ENCODE measurements around the gene GDNF. TPM values are rescaled to one million over a fixed set of nuclear protein-coding genes. Genes with fewer than 3 reads are reported as not detected.
"Not testable (repeated sequence)": the region's sequence is repeated elsewhere in the genome, so short reads cannot be mapped to it uniquely, and the experiment has no call there.

GDNF gene
- polyA plus RNA-seq: under 1 TPM in 1 of 3 donors, not detected in 2; 0.01 TPM

- no peak within 1 kb of the TSS for H3K27ac ChIP-seq (ENCODE audit: low read depth, low read length)
- 1 to 2% (median 1%) methylated on average over 48 to 66 of the region's 66 CpGs for WGBS, 3 donors
Measured at GRCh38 chr5:37839407-37840052, at the start of gene GDNF. Gene GDNF, minus strand, starts transcription at chr5:37840041. Its CDS starts 5,245 bp downstream, at chr5:37834796.

GRCh38 chr5:37888476-37888875 is 48.6 kb upstream of the GDNF start:
- H3K27ac ChIP-seq (ENCODE audit: low read depth, low read length): no peak overlapping the region
- 76 to 81% (median 80%) methylated on average over 6 of the region's 6 CpGs for WGBS, 3 donors

GRCh38 chr5:37886242-37886905 is 46.5 kb upstream of the GDNF start:
- H3K27ac ChIP-seq (ENCODE audit: low read depth, low read length): no peak overlapping the region
- 31 to 46% (median 32%) methylated on average over 9 of the region's 9 CpGs for WGBS, 3 donors

GRCh38 chr5:37882636-37883035 is 42.8 kb upstream of the GDNF start:
- no peak overlapping the region for H3K27ac ChIP-seq (ENCODE audit: low read depth, low read length)
- WGBS, 3 donors: 16 to 26% (median 24%) methylated on average over 3 of the region's 3 CpGs

GRCh38 chr5:37881359-37881758 is 41.5 kb upstream of the GDNF start:
- H3K27ac ChIP-seq (ENCODE audit: low read depth, low read length): no peak overlapping the region
- WGBS, 3 donors: 80 to 89% (median 88%) methylated on average over 3 of the region's 3 CpGs

- WGBS, 3 donors: 63 to 73% (median 71%) methylated on average over 3 of the region's 3 CpGs
- no peak overlapping the region for H3K27ac ChIP-seq (ENCODE audit: low read depth, low read length)
Measured at GRCh38 chr5:37876943-37877342, 37.1 kb upstream of the GDNF start.

GRCh38 chr5:37876245-37876644 is 36.4 kb upstream of the GDNF start:
- WGBS, 3 donors: 67 to 92% (median 84%) methylated on average over 1 of the region's 1 CpG
- no peak overlapping the region for H3K27ac ChIP-seq (ENCODE audit: low read depth, low read length)

GRCh38 chr5:37875051-37875787 is 35.4 kb upstream of the GDNF start:
- H3K27ac ChIP-seq (ENCODE audit: low read depth, low read length): no peak overlapping the region
- 73 to 83% (median 80%) methylated on average over 6 of the region's 6 CpGs for WGBS, 3 donors

- no peak overlapping the region for H3K27ac ChIP-seq (ENCODE audit: low read depth, low read length)
- WGBS, 3 donors: 78 to 86% (median 84%) methylated on average over 7 of the region's 7 CpGs
Measured at GRCh38 chr5:37873988-37874387, 34.1 kb upstream of the GDNF start.

GRCh38 chr5:37871023-37871815 is 31.4 kb upstream of the GDNF start:
- WGBS, 3 donors: 78 to 84% (median 82%) methylated on average over 7 of the region's 7 CpGs
- no peak overlapping the region for H3K27ac ChIP-seq (ENCODE audit: low read depth, low read length)

GRCh38 chr5:37869216-37869615 is 29.4 kb upstream of the GDNF start:
- WGBS, 3 donors: 67 to 88% (median 78%) methylated on average over 2 of the region's 2 CpGs
- H3K27ac ChIP-seq (ENCODE audit: low read depth, low read length): no peak overlapping the region

GRCh38 chr5:37867654-37868053 is 27.8 kb upstream of the GDNF start:
- 49 to 67% (median 50%) methylated on average over 3 of the region's 3 CpGs for WGBS, 3 donors
- H3K27ac ChIP-seq (ENCODE audit: low read depth, low read length): no peak overlapping the region

- H3K27ac ChIP-seq (ENCODE audit: low read depth, low read length): not testable (repeated sequence)
- 90 to 97% (median 93%) methylated on average over 1 of the region's 1 CpG for WGBS, 3 donors
Measured at GRCh38 chr5:37862907-37863306, 23.1 kb upstream of the GDNF start.

- WGBS, 3 donors: 54 to 71% (median 60%) methylated on average over 3 of the region's 3 CpGs
Measured at GRCh38 chr5:37860206-37860605, 20.4 kb upstream of the GDNF start.

GRCh38 chr5:37859805-37860204 is 20.0 kb upstream of the GDNF start:
- 63 to 69% (median 65%) methylated on average over 4 of the region's 4 CpGs for WGBS, 3 donors
- no peak overlapping the region for H3K27ac ChIP-seq (ENCODE audit: low read depth, low read length)

More at GRCh38 chr5:37860206-37860605, 20.4 kb upstream of the GDNF start:
- no peak overlapping the region for H3K27ac ChIP-seq (ENCODE audit: low read depth, low read length)

- H3K27ac ChIP-seq (ENCODE audit: low read depth, low read length): no peak overlapping the region
Measured at GRCh38 chr5:37858250-37858649, 18.4 kb upstream of the GDNF start.

- no peak overlapping the region for H3K27ac ChIP-seq (ENCODE audit: low read depth, low read length)
- 41 to 60% (median 51%) methylated on average over 1 of the region's 1 CpG for WGBS, 3 donors
Measured at GRCh38 chr5:37857696-37858095, 17.9 kb upstream of the GDNF start.

GRCh38 chr5:37855438-37855837 is 15.6 kb upstream of the GDNF start:
- 95 to 97% (median 96%) methylated on average over 3 of the region's 3 CpGs for WGBS, 3 donors
- no peak overlapping the region for H3K27ac ChIP-seq (ENCODE audit: low read depth, low read length)

GRCh38 chr5:37851305-37851704 is 11.5 kb upstream of the GDNF start:
- 74 to 86% (median 82%) methylated on average over 4 of the region's 4 CpGs for WGBS, 3 donors
- H3K27ac ChIP-seq (ENCODE audit: low read depth, low read length): no peak overlapping the region
